ENCODE measurements around the gene OR1E2.
"Not testable (repeated sequence)": the region's sequence is repeated elsewhere in the genome, so short reads cannot be mapped to it uniquely, and the experiment has no call there.

The OR1E2 gene

GRCh38 chr17:3433741-3434140 lies at the start of gene OR1E2:
OR1E2 (minus strand) TSS chr17:3433841; CDS start chr17:3433841, 0 bp downstream.
- DNase-seq (ENCODE audit: low read depth): no peak

GRCh38 chr17:3482852-3483251 lies 49.2 kb upstream of the OR1E2 start:
- DNase-seq (ENCODE audit: low read depth): no peak

GRCh38 chr17:3479988-3480387 lies 46.3 kb upstream of the OR1E2 start:
- DNase-seq (ENCODE audit: low read depth): no peak

- no peak for DNase-seq (ENCODE audit: low read depth)
Observed at GRCh38 chr17:3475812-3476610, 42.4 kb upstream of the OR1E2 start, which contains the start of gene ASPA. ASPA (plus strand) TSS chr17:3475997; CDS start chr17:3476160, 163 bp downstream.

- DNase-seq (ENCODE audit: low read depth): no peak
Observed at GRCh38 chr17:3475251-3475685, 41.6 kb upstream of the OR1E2 start.

GRCh38 chr17:3474212-3474611 lies 40.6 kb upstream of the OR1E2 start:
- no peak for DNase-seq (ENCODE audit: low read depth)

- no peak for DNase-seq (ENCODE audit: low read depth)
Observed at GRCh38 chr17:3472137-3472536, 38.5 kb upstream of the OR1E2 start.

- no peak for DNase-seq (ENCODE audit: low read depth)
Observed at GRCh38 chr17:3471599-3471998, 38.0 kb upstream of the OR1E2 start, which contains the start of gene SPATA22. SPATA22 (minus strand) TSS chr17:3471819; CDS start chr17:3469325, 2,494 bp downstream.

GRCh38 chr17:3469529-3469928 lies 35.9 kb upstream of the OR1E2 start:
- no peak for DNase-seq (ENCODE audit: low read depth)

GRCh38 chr17:3466355-3466754 lies 32.7 kb upstream of the OR1E2 start:
- DNase-seq (ENCODE audit: low read depth): not testable (repeated sequence)

- DNase-seq (ENCODE audit: low read depth): no peak
Observed at GRCh38 chr17:3448059-3448665, 14.5 kb upstream of the OR1E2 start.

- DNase-seq (ENCODE audit: low read depth): no peak
Observed at GRCh38 chr17:3447625-3448024, 14.0 kb upstream of the OR1E2 start.

GRCh38 chr17:3440451-3440850 lies 6.8 kb upstream of the OR1E2 start:
- no peak for DNase-seq (ENCODE audit: low read depth)

- no peak for DNase-seq (ENCODE audit: low read depth)
Observed at GRCh38 chr17:3438368-3438767, 4.7 kb upstream of the OR1E2 start.

GRCh38 chr17:3433215-3433614 lies 426 bp downstream of the OR1E2 start:
- not testable (repeated sequence) for DNase-seq (ENCODE audit: low read depth)

- DNase-seq (ENCODE audit: low read depth): no peak
Observed at GRCh38 chr17:3418222-3418621, 15.4 kb downstream of the OR1E2 start.

- DNase-seq (ENCODE audit: low read depth): no peak
Observed at GRCh38 chr17:3415610-3416009, 18.0 kb downstream of the OR1E2 start.

GRCh38 chr17:3412216-3412615 lies 21.4 kb downstream of the OR1E2 start:
- DNase-seq (ENCODE audit: low read depth): not testable (repeated sequence)

GRCh38 chr17:3411070-3411469 lies 22.6 kb downstream of the OR1E2 start, which contains the start of gene OR3A3:
OR3A3 (plus strand) TSS chr17:3411370.
- DNase-seq (ENCODE audit: low read depth): no peak

GRCh38 chr17:3403856-3404255 lies 29.8 kb downstream of the OR1E2 start:
- not testable (repeated sequence) for DNase-seq (ENCODE audit: low read depth)

- DNase-seq (ENCODE audit: low read depth): no peak
Observed at GRCh38 chr17:3401786-3402185, 31.9 kb downstream of the OR1E2 start.

GRCh38 chr17:3400055-3400454 lies 33.6 kb downstream of the OR1E2 start:
- DNase-seq (ENCODE audit: low read depth): no peak

GRCh38 chr17:3398310-3398709 lies 35.3 kb downstream of the OR1E2 start, which contains the start of gene OR1E1:
OR1E1 (minus strand) TSS chr17:3398410; CDS start chr17:3398410, 0 bp downstream.
- DNase-seq (ENCODE audit: low read depth): no peak
